ENCODE measurements around the gene ZNF621.

The ZNF621 gene

DNA sequence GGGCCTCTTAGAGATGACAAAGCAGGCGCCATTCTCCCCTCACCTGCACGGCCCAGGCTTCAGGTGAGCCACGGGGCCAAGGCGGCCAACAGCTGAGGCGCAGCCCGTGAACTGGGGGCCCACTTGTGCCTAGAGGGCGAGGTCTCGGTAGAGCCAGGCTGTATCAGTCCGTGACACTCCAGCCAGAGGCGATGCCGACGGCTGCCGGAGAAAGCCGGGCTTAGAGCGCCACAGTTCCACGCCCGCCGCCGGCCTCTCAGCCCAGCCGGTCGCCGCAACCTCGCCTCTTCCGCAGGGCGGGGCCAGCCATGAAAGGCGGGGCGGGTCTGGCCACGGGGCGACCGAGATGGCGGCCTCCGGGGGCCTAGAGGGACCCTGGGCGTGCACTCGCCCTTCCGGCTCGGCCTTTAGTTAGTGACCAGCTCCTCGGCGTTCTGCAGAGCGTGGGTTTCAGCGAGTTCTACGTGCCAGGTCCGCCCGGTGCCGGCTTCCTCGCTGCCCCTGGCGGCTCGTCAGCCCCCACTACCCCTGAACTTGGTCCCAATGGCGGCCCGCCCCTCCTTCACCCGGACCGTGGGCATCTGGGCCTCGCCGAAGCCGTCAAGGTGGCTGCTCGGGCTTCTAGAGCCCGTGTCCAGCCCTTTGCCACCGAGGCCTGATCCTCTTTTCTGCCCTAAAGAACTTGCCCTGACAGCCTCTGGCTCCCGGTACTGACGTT is at the start of gene ZNF621:
ZNF621 (plus strand) TSS at position 393 of the 718 bp plus-strand sequence. CDS start 881 bp downstream, outside the sequence.
- DNase-seq, result peak; percentile 7

DNA sequence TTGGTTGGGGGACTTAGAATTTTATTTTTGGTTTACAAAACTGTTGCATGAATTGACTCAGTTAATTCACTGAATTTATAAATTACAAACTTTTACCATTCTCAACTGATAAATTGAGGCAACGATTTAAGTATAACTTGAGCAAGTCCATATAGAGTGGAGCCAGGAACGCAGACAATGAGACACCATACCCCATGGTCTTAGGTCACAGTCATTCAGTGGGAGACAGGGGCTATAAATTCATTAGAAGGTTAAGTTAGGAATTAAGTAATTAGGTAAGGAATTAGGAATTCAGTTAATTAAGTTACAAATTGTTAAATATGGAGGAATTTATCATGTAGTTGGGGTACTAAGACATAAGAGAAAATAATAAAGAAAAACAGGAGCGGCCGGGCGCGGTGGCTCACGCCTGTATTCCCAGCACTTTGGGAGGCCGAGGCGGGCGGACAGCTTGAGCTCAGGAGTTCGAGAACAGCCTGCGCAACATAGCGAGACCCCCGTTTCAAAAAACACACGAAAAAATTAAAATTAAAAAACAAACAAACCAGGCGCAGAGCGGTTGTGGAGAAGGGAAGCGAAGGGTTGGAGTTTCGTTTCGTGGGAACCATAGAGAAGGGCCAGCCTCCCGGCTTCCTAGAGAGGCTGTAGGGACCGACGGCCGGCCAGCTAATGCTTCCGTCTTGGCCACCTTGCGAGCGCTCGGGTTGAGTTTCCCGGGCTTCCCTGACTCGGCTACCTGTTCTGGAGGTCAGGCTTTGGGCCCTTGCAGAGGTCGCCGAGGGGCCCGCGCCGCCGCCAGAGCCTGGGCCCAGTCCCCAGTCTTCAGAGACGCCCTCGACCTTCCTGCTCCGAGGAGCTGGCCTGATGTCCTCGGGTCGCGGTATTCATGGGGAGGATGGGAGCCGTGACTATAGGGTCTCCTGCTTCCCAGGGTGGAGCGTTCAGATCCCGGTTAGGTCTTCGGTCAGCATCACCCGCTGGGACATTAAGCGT is 48.0 kb upstream of the ZNF621 start, which contains the start of gene ZNF619:
ZNF619 (plus strand) TSS at position 645 of the 993 bp plus-strand sequence. CDS start 858 bp downstream, outside the sequence.
- no peak for DNase-seq

DNA sequence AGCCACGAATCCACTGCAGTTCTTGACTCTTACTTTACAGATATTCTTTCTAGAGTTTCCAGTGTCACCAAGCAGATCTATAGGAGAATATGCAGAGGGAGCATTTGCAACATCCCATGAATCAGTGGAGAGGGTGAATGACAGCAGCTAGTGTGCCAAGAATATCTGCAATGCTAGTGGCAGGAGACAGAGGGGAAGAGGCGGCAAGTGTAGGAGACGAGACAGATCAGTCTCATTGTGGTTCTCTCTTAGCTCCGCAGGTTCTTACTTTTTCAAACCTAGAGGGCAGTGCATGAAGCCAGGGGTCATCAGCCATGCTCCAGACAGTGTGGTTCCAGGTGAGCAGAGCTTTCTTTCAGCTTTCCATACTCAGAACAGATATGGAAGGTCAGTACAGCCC is 47.1 kb upstream of the ZNF621 start:
- DNase-seq, result no peak

DNA sequence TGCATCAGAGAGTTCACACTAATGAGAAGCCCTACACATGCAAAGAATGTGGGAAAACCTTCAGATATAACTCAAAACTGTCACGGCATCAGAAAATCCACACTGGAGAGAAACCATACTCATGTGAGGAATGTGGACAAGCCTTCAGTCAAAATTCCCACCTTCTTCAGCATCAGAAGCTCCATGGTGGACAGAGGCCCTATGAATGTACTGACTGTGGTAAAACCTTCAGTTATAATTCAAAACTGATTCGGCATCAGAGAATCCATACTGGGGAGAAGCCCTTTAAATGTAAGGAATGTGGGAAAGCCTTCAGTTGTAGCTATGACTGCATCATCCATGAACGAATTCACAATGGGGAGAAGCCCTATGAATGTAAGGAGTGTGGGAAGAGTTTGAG is 37.6 kb upstream of the ZNF621 start:
- no peak for DNase-seq

DNA sequence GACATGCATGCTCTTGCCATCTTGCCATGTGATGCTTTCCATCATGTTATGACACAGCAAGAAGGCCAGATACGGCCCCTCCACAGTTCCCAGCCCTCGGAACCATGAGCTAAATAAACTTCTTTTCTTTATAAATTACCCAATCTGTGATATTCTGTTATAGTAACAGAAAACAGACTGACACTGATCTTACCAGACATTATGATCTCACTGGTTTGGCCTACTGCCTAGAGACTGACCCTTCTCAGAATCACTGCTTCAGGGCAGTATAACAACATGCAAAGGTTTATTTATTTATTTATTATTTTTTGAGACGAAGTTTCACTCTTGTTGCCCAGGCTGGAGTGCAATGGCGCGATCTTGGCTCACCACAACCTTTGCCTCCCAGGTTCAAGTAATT is 33.8 kb upstream of the ZNF621 start:
- no peak for DNase-seq

DNA sequence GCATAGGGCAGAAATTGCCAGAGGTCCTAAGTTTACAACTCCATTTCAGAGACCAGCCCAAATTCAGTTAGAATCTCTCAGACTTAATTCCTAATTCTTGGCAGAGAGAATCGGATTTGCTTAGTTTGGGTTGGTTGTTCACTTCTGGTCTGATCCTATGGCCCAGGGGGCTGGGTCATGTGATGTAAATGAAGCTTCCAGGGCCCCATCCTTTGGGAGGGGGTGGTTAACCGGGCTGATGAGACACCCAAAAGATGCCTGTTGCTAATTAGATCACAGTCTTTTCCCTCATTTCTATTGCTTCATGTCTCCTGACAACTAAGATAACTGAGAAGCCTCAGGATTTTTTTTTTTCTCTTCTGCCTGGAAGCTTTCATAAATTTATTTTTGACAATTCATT is 30.1 kb upstream of the ZNF621 start:
- no peak for DNase-seq

DNA sequence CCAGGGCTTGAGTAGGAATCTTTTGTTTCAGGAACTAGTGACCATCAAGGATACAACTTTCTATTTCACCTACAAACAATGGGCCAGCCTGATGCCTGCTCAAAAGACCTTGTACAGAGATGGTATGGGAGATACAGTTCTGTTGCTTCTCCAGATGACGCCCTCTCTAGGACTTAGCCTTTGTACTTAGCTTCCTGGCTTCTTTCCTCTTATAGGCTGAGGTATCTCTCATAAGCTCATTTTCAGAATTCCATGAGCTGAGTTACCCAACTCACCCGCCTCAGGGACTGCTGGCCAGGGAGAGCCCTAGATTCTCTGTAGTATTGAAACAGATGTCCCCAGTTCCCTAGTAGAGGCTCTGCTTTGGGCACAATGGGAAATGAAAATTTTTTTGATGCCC is 27.5 kb upstream of the ZNF621 start:
- no peak for DNase-seq

DNA sequence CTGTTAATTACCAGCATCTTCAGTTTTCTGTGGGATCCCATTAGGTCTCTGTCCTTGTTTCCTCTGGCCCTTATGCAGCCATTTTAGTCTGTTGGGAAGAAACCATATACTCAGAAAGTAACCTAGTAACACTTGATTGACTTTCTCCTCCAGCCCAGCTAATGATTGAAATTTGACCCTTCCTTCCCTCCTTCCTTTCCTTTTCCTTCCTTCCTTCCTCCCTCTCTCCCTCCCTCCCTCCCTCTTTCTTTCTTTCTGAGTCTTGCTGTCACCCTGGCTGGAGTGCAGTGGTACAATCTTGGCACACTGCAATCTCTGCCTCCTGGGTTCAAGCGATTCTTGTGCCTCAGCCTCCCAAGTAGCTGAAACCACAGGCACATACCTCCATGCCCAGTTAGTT is 24.8 kb upstream of the ZNF621 start:
- DNase-seq, result no peak

DNA sequence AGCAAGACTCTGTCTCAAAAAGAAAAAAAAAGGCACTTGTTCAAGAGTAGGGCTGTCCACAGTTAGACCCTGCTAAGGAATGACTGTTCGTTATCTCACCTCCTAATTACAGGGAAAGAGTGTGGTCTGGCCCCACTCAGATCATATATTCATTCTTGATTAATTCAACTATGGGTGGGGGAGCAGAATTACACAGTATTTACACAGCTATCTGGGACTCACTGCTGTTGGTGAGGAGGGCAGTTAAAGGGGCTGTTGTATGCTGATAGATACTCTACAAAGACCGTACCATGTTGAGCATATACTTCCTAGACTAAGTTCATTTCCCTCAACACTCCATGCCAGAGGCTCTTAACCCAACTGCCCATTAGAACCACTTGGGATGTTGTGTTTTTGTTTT is 22.7 kb upstream of the ZNF621 start:
- DNase-seq, result no peak

DNA sequence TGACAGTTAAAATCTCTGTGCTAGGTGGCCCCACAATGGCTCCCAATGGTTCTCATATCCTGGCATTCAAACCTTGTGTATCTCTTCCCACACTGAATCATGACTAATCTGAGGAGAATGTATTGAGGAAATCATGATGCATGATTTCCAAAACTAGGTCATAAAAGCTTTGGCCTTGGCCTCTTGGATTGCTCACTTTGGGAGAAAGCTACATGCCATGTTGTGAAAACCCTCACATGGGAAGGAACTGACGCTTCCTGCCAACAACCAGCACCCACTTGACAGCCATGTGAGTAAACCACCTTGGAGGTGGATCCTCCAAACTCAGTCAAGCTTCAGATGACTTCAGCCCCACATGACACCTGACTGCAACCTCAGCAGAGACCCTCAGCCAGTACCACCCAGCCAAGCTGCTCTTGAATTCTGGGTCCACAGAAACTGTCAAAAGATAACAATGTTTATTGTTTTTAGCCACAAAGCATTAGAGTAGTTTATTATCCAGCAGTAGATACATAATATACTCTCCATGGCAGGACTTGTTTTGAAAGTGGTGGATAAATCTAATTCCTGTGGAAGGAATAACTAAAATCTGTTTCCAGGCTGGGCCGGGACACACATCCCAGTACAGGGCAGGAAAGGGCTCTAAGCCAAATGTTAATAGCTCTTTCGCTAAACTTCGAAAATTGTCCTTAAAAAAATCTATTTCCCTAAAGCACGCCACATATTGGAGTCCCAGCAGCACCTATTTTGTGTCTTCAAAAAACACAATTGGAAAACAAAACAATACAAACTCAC is 19.9 kb upstream of the ZNF621 start:
- DNase-seq, result no peak

DNA sequence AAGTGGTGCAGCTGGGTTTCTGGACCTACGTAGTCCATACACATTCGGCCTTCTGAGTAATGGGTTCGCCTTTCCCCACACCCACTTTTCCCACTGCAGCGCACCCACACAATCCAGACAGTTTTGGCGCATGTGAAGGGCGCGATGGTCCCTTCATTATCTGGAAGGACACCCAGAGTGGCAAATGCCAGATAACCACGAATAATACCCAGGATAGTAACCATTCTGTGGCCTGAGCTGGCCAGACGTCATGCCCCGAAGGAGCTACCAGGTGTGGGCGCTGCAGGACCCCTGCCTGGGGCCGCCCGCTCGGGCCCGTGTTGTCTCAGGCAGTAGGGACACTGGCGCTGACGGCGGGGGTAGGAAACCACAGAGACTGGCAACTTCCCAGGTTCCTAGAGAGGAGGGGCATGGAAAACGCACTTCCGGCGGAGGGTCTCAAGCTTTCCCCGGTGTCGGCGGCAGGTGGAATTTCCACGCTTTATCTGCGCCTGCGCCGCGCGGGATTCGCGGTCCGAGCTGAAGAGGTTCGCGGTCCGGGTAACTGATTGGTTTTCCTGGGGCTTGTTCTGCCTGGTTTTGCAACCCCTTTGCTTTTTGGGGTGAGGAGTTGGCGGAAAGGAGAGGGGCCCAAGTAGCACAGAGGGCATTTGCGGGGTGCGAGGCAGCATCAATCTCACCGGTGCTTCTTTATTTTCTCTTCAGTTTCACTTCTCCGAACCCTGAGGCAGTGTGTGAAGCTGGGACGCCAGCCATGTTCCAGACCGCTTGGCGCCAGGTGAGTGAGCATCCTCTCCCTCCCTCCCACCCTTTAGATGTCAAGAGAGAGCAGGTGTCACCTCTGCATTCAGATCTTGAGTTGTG is 18.9 kb upstream of the ZNF621 start, which contains the start of gene ZNF620:
ZNF620 (plus strand) TSS at position 441 of the 864 bp plus-strand sequence; CDS start at position 755, 314 bp downstream.
- peak; percentile 26 for DNase-seq

DNA sequence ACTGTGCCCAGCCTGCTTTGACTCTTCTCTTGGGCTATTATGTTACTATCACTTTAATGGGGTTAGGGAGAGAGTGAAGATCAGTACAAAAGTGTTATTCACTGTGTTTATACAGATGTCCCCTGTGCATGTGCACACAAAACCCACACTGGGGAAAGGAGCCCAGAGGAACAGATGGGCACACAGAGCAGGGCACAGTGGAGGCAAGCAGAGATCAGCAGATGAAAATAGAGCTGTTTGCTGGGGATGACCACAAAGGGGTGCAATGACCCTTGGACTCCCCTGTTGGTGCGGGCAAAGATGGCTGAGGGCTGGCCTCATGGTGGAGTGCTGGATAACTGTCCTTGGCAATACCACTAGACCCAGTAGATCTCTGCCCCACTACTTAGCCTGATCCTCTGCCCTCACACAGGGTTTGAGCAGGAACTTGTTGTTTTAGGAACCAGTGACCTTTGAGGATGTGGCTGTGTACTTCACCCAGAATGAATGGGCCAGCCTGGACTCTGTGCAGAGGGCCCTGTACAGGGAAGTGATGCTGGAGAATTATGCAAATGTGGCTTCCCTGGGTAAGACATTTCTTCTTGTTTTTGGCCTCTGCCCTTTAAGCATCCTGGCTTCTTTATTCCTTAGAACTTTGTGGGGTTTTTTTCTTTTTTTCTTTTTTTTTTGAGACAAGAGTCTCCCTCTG is 13.6 kb upstream of the ZNF621 start:
- no peak for DNase-seq

DNA sequence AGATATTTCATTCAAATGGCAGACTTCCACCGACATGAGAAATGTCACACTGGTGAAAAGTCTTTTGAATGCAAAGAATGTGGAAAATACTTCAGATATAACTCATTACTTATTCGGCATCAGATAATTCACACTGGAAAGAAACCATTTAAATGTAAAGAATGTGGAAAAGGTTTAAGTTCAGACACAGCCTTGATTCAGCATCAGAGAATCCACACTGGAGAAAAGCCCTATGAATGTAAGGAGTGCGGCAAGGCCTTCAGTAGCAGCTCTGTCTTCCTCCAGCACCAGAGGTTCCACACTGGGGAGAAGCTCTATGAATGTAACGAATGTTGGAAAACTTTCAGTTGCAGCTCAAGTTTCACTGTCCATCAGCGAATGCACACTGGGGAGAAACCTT is 8.6 kb upstream of the ZNF621 start:
- no peak for DNase-seq

DNA sequence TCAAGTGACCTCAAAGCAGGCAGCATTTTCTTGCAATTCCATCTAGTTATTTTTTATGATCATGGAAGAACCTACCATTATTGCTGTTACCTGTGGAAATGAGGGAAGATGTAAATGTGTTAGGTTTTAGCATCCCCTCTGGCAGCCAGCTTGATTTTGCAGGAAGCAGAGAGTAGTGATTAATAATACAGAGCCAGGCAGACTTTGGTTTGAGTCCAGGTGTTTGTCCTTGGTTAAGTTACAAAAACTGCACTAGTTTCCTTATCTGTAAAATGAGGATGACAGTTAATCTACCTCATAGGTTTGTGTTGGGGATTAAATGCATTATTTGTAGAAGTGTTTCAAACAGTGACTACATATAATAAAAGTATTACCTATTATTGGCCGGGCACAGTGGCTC is 6.7 kb upstream of the ZNF621 start:
- DNase-seq, result no peak

DNA sequence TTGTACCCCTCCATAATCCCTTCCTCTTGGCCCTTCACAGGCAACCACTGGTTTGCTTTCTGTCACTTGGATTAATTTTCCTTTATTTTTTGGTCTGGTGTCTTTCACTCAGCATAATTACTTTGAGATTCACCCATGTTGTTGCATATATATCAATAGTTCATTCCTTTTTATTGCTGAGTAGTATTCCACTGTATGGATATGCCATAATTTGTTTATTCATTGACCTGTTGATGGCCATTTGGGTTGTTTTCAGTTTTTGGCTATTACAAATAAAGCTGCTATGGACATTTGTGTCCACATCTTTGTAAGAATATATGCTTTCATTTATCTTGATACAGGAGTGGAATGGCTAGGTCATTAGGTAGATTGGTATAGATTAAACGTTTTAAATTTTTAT is 5.9 kb upstream of the ZNF621 start:
- no peak for DNase-seq

DNA sequence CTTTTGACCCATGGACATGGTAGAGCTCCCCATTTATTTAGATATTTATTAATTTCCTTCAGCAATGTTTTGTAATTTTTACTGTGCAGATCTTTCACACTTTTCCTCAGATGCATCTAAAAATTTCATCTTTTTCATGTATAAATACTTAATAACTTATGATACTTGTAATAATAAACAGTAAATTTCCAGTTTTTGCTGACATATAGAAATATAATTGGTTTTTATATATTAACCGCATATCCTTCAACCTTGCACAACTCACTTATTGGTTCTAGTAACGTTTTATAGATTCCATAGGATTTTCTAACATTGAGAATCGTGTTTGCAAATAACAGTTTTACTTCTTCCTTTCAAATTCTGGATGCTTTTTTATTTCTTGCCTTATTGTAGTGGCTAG is 3.5 kb upstream of the ZNF621 start:
- no peak for DNase-seq

DNA sequence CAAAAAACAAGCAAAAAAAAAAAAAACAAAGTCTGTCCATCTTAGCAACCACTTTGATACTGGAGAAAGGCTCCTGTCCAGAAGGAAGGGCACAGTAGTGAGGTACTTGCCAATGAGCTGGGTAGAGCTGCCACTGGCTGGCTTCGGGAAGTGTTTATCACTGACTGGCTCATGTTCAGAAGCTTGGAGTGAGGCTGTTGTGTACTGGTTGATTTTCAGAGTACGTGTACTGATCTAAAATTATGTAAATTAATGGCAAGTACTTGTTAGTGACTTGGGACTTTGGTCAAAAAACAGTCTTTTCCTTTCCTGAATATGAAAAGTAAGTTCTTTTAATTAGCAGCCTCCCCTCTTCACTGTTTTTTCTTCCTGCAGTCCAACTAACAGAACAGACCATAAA is 979 bp upstream of the ZNF621 start:
- no peak for DNase-seq

DNA sequence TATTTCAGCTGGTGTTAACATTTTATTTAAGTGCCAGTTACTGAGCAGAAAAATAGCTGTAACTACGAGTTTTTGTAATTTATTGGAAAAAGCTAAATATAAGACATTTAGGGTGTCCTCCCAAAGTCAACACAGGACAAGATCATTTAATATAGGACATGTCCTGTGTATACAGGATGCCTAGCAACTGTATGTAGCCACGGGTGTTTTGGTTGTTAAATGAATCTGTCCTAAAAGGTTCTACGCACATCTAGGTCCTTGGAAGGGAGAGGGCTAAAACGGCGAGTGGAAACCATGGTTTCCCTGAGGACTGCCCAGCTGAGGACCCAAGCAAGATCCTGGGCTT is 565 bp upstream of the ZNF621 start:
- no peak for DNase-seq

DNA sequence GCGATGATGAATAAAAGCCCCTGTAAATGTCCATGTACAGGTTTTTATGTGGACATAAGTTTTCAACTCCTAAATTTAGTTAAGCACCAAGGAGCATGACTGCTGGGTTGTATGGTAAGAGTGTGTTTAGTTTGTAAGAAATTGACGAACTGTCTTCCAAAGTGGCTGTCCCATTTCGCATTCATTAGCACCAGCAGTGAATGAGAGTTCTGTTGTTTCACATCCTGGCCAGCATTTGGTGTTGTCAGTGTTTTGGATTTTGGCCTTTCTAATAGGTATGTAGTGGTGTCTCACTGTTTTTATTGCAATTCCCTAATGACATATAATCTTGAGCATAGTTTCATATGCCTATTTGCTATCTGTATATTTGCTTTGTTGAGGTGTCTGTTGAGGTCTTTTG is 3.7 kb downstream of the ZNF621 start:
- no peak for DNase-seq

DNA sequence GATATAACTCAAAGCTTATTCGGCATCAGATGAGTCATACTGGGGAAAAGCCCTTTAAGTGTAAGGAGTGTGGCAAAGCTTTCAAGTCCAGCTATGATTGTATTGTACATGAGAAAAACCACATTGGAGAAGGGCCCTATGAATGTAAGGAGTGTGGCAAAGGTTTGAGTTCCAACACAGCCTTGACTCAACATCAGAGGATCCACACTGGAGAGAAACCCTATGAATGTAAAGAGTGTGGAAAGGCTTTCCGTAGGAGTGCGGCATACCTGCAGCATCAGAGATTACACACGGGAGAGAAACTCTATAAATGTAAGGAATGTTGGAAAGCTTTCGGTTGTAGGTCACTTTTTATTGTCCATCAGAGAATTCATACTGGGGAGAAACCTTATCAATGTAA is 7.5 kb downstream of the ZNF621 start:
- DNase-seq, result no peak

DNA sequence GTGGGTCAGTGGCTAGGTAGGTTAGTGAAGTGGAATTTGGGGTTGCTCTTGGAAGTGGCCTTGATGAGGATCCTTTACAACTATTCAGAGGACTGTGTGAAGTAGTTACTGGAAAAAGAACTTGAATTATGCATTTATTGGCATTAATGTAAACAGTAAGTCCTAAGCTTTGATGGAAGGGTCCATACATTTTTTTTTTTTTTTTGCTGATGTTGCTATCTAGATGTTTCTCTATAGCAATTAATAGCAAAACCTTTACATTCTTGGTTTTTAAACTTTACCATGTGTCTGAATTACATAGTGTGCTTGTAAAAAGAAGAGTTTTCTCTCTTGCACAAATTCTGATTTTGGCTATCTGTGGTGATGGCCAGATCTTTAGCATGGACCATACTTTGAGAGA is 9.5 kb downstream of the ZNF621 start:
- no peak for DNase-seq

DNA sequence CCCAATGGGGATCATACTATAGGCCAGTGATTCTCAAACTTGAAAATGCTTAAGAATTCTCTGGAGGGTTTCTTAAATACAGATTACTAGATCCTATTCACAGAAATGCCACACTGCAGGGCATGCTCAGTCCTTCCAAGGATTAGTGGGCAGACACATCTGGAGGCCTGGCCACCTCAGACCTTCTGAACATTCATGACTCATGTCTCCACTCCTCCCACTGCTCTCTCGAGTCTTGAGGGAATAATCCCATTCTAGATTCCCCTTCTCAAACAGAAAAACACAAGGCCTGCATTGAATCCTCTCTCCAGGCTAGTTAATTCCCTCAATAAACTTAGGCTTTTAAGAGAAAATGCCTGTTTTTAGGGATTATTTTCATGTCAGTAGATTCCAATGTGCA is 22.1 kb downstream of the ZNF621 start:
- DNase-seq, result no peak
